AG04449 (cell line): ENCODE results near the gene HEPACAM.

Source experiments
- CTCF ChIA-PET: fragments of 350-600 bp; formaldehyde crosslinking; extraction: SDS; loops from one replicate; lab custom pipeline; 2021; ENCODE audit warnings: antibody characterized with exemption; lab: Yijun Ruan, JAX
- POLR2A ChIA-PET: fragments of 400-600, 350-600 bp; formaldehyde crosslinking; extraction: SDS; loops from one replicate; lab custom pipeline; 2020; ENCODE audit warnings: antibody characterized with exemption, inconsistent platforms; lab: Yijun Ruan, JAX
- DNase-seq: peaks from one replicate; pipeline ENCODE4 v3.0.0-alpha.2; 2010; ENCODE audit warnings: low read depth, low spot score
- H3K4me3 ChIP-seq: 2 replicates; pipeline ENCODE4 v1.5.1; 2011; ENCODE audit warnings: low read depth, mild to moderate bottlenecking, control low read depth, low read length
- CTCF ChIP-seq: IDR thresholded peaks from one replicate; pipeline ENCODE4 v1.5.1; 2011; ENCODE audit warnings: mild to moderate bottlenecking, moderate library complexity, low read length, control low read depth, inconsistent platforms; ENCODE audit not compliant: insufficient read depth; ENCODE audit errors: missing control alignments

The HEPACAM gene

GRCh38 chr11:124928942-124929665, 6.7 kb downstream of the HEPACAM start:
- POLR2A ChIA-PET, result no interaction called here
- TF ChIP-seq CTCF, result no peak
- DNase-seq, result no peak
- CTCF ChIA-PET, result interaction anchor here (1.4 to 1.5 kb wide), 3 partner anchors 9 to 62 kb away, joined by 3 to 4 read pairs (median 3); no protein-coding TSS in a partner anchor
- no peak overlapping the region for H3K4me3 ChIP-seq

- TF ChIP-seq CTCF, result no peak
- CTCF ChIA-PET, result interaction anchor here (3.9 kb wide), 1 partner anchor 11 kb away, joined by 14 read pairs; no protein-coding TSS in a partner anchor
- POLR2A ChIA-PET, result no interaction called here
- H3K4me3 ChIP-seq, result no peak overlapping the region
- DNase-seq, result no peak
These were observed 12.6 kb downstream of the HEPACAM start for GRCh38 chr11:124923296-124923695.

- ChIA-PET CTCF (interaction anchor here (3.9 kb wide), 1 partner anchor 11 kb away, joined by 14 read pairs; no protein-coding TSS in a partner anchor), POLR2A (no interaction called here)
- H3K4me3 ChIP-seq, result no peak overlapping the region
- TF ChIP-seq CTCF, result no peak
- DNase-seq, result no peak
These were observed 13.0 kb downstream of the HEPACAM start for GRCh38 chr11:124922831-124923230.

GRCh38 chr11:124920870-124921609, 14.8 kb downstream of the HEPACAM start:
- POLR2A ChIA-PET, result interaction anchor here (1.3 to 1.8 kb wide), 2 partner anchors 21 to 299 kb away, joined by 5 read pairs; partner anchors contain the start of gene TBRG1
- CTCF ChIA-PET, result interaction anchor here (1.0 to 2.0 kb wide), 8 partner anchors 10 to 48 kb away, joined by 3 to 8 read pairs (median 4); partner anchors contain the start of gene HEPACAM
- DNase-seq, result no peak
- peak; percentile 5 for TF ChIP-seq CTCF
- H3K4me3 ChIP-seq, result peak overlapping the region; percentile 54

GRCh38 chr11:124920356-124920755, 15.5 kb downstream of the HEPACAM start:
- DNase-seq, result no peak
- POLR2A ChIA-PET, result interaction anchor here (1.3 to 1.8 kb wide), 2 partner anchors 21 to 298 kb away, joined by 5 read pairs; partner anchors contain the start of gene TBRG1
- TF ChIP-seq CTCF, result no peak
- peak overlapping the region; percentile 54 for H3K4me3 ChIP-seq
- CTCF ChIA-PET, result interaction anchor here (1.0 to 2.0 kb wide), 10 partner anchors 10 to 47 kb away, joined by 3 to 8 read pairs (median 4); partner anchors contain the start of gene HEPACAM
